ENCODE measurements around the gene LMO1.

Gene LMO1

GRCh38 chr11:8242499-8243280, 21.0 kb downstream of the LMO1 start:
- no peaks in the 10 kb centered on the region for H3K9me2 ChIP-seq (replicated peaks; ENCODE audit: insufficient read depth, low read length)

GRCh38 chr11:8242118-8242475, 21.6 kb downstream of the LMO1 start:
- no peaks in the 10 kb centered on the region for H4K20me1 ChIP-seq (ENCODE audit: low read depth, low read length)
- H3K9ac ChIP-seq (ENCODE audit: low read length), result no peak overlapping the region
- H3K27ac ChIP-seq (ENCODE audit: low read depth, low read length), result no peak overlapping the region
- H3K9me3 ChIP-seq (ENCODE audit: insufficient read depth, low read length), result no peaks in the 10 kb centered on the region
- H3K4me2 ChIP-seq (ENCODE audit: low read depth, low read length, poor library complexity, severe bottlenecking), result no peak overlapping the region
- no peaks in the 10 kb centered on the region for H3F3A ChIP-seq (ENCODE audit: insufficient read depth)
- H3K4me3 ChIP-seq (ENCODE audit: insufficient read depth, low read length, poor library complexity, severe bottlenecking), result no peak overlapping the region
- no peaks in the 10 kb centered on the region for H3K36me3 ChIP-seq (ENCODE audit: low read length)
- no peak overlapping the region for H2AFZ ChIP-seq (ENCODE audit: low read depth, low read length, severe bottlenecking)
- H3K79me2 ChIP-seq (ENCODE audit: insufficient read depth, low read length), result no peaks in the 10 kb centered on the region
- no peak for TF ChIP-seq EZH2phosphoT487 (conservative IDR thresholded peaks at IDR 0.05; ENCODE audit: low read length)
- no peak for TF ChIP-seq CTCF (IDR thresholded peaks at IDR 0.05; ENCODE audit: insufficient read depth, low read length, poor library complexity, severe bottlenecking)
- H3K9me2 ChIP-seq (replicated peaks; ENCODE audit: insufficient read depth, low read length), result no peaks in the 10 kb centered on the region
- no peaks in the 10 kb centered on the region for H3K27me3 ChIP-seq (ENCODE audit: low read length)

More at GRCh38 chr11:8242499-8243280, 21.0 kb downstream of the LMO1 start:
- Histone ChIP-seq H3K27me3 (ENCODE audit: low read length) (no peaks in the 10 kb centered on the region), H3K9ac (ENCODE audit: low read length) (no peak overlapping the region), H3K79me2 (ENCODE audit: insufficient read depth, low read length) (no peaks in the 10 kb centered on the region), H2AFZ (ENCODE audit: low read depth, low read length, severe bottlenecking) (no peak overlapping the region), H3K4me2 (ENCODE audit: low read depth, low read length, poor library complexity, severe bottlenecking) (no peak overlapping the region), H3K27ac (ENCODE audit: low read depth, low read length) (no peak overlapping the region), H3F3A (ENCODE audit: insufficient read depth) (no peaks in the 10 kb centered on the region), H3K4me3 (ENCODE audit: insufficient read depth, low read length, poor library complexity, severe bottlenecking) (no peak overlapping the region), H4K20me1 (ENCODE audit: low read depth, low read length) (no peaks in the 10 kb centered on the region), H3K36me3 (ENCODE audit: low read length) (no peaks in the 10 kb centered on the region), H3K9me3 (ENCODE audit: insufficient read depth, low read length) (no peaks in the 10 kb centered on the region)
- TF ChIP-seq EZH2phosphoT487 (conservative IDR thresholded peaks at IDR 0.05; ENCODE audit: low read length) (no peak), CTCF (IDR thresholded peaks at IDR 0.05; ENCODE audit: insufficient read depth, low read length, poor library complexity, severe bottlenecking) (no peak)

GRCh38 chr11:8241373-8242117, 22.1 kb downstream of the LMO1 start:
- Histone ChIP-seq H3K27me3 (ENCODE audit: low read length) (no peaks in the 10 kb centered on the region), H3K4me2 (ENCODE audit: low read depth, low read length, poor library complexity, severe bottlenecking) (no peak overlapping the region), H2AFZ (ENCODE audit: low read depth, low read length, severe bottlenecking) (no peak overlapping the region), H4K20me1 (ENCODE audit: low read depth, low read length) (no peaks in the 10 kb centered on the region), H3K79me2 (ENCODE audit: insufficient read depth, low read length) (no peaks in the 10 kb centered on the region), H3K9me3 (ENCODE audit: insufficient read depth, low read length) (no peaks in the 10 kb centered on the region), H3K4me3 (ENCODE audit: insufficient read depth, low read length, poor library complexity, severe bottlenecking) (no peak overlapping the region), H3K9me2 (replicated peaks; ENCODE audit: insufficient read depth, low read length) (no peaks in the 10 kb centered on the region), H3K27ac (ENCODE audit: low read depth, low read length) (no peak overlapping the region), H3K36me3 (ENCODE audit: low read length) (no peaks in the 10 kb centered on the region), H3F3A (ENCODE audit: insufficient read depth) (no peaks in the 10 kb centered on the region), H3K9ac (ENCODE audit: low read length) (no peak overlapping the region)
- no peak for TF ChIP-seq EZH2phosphoT487 (conservative IDR thresholded peaks at IDR 0.05; ENCODE audit: low read length)
- no peak for TF ChIP-seq CTCF (IDR thresholded peaks at IDR 0.05; ENCODE audit: insufficient read depth, low read length, poor library complexity, severe bottlenecking)
